Activated naive CD4-positive, alpha-beta T cell treated with Interleukin-2 at 50 U/mL for 16 hours (primary cell): Measurements from ENCODE around the gene PRTG.
"Not testable (repeated sequence)": the region's sequence is repeated elsewhere in the genome, so short reads cannot be mapped to it uniquely, and the experiment has no call there.

Experiments
- DNase-seq: peaks from one replicate; pipeline ENCODE4 v3.0.0-alpha.2; 2020

PRTG gene

DNA sequence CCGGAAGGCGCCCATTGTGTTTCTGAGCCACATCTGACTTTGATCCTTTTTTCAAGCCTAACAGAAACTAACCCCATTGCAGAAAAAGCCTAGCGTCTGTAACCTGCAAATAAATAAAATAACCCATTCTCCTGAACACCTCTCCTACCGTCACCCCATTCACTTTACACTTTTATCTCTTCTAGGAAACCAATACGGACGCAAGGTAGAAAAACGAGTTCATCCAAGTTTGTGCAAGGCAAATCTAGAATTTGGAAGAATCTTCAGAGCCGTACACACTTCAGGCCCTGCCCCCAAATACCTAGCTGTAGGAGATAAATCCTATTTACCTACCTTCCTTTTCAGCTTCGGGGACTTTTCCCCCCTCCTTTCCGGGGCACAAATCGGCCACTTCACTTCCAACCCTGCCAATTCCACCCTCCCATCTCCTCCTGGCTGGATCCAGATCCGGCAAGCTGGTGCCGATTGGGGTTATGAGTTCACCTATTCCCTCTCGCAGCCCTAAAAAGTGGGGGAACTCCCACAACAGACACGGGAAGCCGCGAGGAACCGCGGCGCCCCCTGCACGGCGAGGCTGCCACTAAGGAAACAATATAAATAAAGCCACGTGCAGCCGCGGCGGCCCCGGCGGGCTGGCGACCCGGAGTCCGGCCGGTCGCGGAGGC, 987 bp downstream of the PRTG start:
- DNase-seq: peak; percentile 3

DNA sequence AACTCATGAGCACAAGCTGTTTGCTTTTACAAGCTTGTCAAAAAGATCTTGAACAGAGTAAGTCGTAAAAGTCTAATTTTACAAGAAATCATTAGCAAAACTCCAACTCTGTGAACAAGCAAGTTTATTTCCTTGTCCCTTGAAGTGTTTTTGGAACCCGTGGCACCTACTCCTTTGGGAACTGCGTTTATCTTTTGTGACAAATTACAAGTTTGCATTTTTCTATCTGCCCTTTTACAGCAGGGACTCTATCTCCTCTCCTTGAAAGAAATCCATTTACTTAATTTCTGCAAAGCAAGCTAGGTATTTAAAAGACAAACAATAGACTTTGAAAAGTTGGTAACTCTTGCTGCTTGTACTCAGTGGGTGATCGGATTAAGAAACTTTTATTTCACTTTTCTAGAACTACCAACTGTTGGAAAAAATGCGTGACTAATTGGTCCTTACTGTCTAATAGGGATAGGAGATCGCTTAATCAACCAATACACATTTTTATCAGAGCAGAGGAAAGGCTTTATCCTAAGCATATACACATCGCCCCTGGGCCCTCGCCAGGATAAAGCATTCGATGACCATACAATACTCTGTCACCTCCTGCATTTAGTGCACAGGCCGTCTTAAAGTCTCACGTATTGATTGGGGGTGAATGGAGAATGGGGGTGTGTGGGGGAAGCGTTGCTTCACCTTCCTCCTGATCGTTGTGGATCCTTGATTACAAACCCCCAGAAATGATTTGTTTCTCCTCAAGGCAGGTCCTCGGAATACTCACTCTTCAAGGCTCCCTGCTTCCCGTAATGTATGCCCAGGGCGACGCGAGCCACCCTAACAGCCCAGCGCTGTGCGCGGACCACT, 1.7 kb downstream of the PRTG start:
- no peak for DNase-seq

- DNase-seq: no peak
These were observed 2.5 kb downstream of the PRTG start for GRCh38 chr15:55740359-55740878.

- no peak for DNase-seq
These were observed 3.3 kb downstream of the PRTG start for GRCh38 chr15:55739641-55740040.

- DNase-seq: no peak
These were observed 4.2 kb downstream of the PRTG start for GRCh38 chr15:55738715-55739114.

DNA sequence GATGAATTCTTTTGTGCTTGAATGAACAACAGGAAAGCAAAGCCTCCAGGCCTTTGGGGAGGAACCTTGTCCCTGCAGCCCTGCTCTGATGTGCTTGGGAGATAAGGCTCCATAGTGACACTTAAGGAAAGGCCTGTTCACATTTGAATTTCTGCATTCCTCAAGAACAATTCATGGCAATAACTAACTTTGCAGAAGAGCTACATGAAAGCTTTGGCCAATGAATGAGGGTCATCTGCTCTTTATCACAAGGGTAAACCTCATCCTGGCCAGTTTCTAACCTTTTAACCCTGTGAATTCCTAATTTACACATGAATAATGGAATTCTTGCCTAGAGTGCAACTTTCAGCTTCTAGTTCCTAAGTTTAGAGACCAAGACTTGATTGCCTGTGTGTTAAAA, 5.6 kb downstream of the PRTG start:
- no peak for DNase-seq

DNA sequence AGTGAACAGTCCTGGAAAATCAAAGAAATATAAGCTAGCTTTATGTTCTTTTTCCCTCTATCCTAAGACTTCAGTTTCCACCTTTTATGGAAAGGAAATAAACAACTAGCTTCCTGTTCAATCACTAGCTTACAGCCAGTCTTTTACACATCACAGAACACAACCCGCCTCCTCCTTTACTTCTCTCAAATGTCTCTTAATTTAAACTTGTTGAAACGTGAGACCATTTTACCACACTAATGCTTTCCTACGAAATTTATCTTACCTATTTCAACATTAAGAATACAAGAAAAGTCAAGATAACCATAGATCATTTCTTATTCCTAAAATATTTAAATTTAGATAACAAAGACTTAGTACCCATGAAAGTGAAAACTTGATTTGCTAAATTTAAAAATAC, 6.2 kb downstream of the PRTG start:
- DNase-seq: no peak

DNA sequence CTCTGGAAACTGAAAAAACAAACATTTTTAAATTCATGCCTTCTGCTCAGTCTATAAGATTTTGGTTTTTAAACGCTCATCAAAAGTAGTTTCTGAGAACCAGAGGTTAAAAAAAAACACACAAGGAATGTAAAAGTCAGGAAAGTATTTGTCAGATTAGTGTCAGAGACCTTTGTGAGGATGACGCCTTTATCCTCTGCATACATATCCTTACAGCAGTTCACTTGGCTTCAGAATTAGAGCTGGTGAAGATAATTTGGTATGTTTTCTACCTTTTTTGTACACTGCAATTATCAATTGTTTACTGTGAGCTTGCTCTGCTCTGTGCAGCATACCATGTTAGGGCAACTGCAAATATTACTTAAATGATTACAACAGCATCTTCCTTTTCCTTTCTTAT, 8.3 kb downstream of the PRTG start:
- no peak for DNase-seq

DNA sequence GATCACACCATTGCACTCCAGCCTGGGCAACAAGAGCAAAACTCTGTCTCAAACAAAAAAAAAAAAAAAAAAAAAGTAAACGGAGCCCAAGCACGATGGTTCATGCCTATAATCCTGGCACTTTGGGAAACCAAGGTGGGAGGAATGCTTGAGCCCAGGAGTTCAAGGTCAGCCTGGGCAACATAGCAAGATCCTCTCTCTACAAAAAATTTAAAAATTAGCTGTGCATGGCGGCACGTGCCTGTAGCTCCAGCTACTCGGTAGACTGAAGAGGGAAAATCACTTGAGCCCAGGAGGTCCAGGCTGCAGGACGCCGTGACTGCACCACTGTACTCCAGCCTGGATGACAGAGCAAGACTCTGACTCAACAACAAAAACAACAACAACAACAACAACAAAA, 9.5 kb downstream of the PRTG start:
- not testable (repeated sequence) for DNase-seq

GRCh38 chr15:55721554-55722185, 21.3 kb downstream of the PRTG start:
- no peak for DNase-seq

GRCh38 chr15:55715355-55716076, 27.4 kb downstream of the PRTG start:
- DNase-seq: no peak

GRCh38 chr15:55714064-55714463, 28.9 kb downstream of the PRTG start:
- DNase-seq: no peak

DNA sequence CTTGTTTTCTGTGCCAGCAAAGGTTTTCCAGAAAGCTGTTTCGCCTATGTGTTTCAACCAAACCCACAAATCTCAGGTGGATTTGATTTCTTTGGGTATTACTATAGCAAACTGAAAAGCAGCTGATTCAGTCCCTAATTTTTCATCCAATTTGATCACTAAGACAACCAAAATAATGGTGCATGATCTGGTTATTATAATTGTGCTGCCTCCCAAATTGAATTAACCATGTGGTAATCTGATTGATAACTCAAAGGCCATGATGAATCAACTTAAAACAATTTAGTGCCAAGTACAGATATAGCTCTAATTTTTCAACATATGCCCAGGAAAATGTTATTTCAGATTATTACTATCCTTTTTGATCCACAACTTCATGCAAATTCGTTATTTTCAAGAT, 30.6 kb downstream of the PRTG start:
- DNase-seq: no peak

GRCh38 chr15:55710286-55710685, 32.7 kb downstream of the PRTG start:
- DNase-seq: no peak

GRCh38 chr15:55709458-55709857, 33.5 kb downstream of the PRTG start:
- DNase-seq: no peak

GRCh38 chr15:55708720-55709119, 34.2 kb downstream of the PRTG start:
- no peak for DNase-seq

DNA sequence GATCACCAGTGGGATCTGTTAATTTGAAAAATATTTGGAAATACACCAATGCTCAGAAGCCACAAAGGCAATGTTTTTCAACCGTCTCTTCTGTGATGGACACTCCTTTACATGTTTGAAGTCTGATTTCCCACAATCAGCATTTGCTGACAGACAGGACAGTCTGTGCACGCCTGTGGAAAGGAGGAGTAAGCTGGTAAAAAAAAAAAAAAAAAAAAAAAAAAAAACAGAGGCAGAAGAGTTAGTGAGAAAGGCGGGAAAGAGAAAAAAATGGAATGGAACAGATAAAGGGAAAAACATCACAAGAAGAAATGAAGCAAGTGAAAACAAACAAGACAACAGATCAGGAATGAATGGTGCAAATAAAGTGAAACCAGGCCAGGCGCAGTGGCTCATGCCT, 35.0 kb downstream of the PRTG start:
- no peak for DNase-seq

DNA sequence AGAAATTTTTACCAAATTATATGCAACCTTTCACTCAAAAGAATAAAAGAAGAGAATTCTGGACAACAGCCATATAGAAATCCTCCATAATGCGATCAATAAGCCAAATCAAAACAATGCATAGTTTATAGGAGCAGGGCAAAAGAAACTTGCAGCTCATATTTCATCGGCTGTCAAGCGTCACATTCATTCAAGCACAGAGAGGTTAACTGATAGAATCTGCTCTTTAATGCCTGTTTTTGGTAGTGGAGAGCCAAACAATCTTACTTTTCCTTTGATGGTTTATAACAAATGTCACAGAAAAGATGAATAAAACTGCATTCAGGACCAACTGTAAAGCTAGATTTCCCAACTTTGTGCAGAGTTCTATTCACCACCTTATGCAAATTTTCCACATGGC, 35.4 kb downstream of the PRTG start:
- DNase-seq: no peak

GRCh38 chr15:55703873-55704301, 39.1 kb downstream of the PRTG start:
- DNase-seq: no peak

DNA sequence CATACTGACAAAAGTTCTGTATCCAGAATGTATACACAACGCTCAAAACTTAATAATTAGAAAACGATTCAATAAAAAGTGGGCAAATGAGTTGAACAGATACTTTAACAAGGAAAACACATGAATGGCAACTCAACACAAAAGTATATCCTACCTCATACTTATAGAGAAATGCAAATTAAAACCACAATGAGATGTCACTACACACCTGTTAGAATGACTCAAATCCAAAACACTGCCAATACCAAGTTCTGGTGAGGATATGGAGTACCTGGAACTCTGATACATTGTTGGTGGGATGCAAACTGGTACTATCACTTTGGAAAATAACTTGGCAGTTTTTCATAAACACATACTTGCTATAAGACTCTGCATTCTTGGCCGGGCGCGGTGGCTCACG, 42.1 kb downstream of the PRTG start:
- no peak for DNase-seq

DNA sequence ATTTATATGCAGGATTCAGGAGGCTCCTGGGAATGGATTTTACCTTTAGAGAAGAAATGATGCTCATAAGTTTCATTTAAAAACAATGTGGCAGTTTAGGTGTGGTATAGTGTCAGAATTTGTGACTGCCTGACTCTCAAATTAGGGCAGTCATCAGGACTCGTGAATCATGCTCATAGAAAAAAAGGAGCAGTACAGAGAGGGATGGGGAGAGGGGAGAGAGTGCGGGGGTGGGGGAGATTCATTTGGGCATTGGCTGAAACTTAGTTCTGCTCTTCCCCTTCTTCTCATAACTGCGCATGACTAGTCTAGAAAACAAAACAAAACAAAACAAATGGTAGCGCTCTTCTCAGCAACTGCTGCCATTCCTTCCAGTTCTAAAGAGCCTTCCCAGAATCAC, 44.3 kb downstream of the PRTG start:
- DNase-seq: no peak

DNA sequence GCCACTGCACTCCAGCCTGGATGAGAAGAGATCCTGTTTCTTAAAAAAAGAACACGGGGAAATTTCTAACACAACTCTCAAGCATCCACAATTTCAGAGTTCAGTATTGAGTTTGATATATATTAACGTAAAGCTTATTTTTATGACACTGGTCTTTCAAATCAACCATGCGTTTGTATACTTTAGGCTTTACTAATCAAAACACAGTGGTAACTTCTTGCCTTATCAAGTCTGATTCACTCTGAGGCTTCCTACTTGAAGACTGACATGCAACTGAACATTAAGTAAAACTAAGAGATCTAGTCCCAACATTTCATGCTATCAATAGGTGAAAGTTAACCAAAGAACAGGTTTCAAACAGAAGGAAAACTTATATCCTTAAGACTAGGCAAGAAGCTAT, 46.7 kb downstream of the PRTG start:
- DNase-seq: no peak

DNA sequence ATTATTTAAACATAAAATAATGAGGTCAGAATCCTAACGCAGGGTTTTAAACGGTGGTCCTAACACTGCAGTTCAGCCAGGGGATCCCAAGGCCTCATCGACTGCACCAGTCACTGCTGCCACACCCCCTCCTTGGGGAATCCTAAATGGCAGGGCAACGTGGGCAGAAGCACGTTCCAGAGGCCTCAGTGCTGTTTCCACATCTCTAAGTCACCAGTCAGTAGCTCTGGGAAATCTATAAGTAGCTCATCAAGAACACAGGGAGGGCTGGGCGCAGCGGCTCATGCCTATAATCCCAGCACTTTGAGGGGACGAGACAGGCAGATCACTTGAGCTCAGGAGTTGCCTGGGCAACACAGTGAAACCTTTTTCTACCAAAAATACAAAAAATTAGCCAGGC, 47.5 kb downstream of the PRTG start:
- no peak for DNase-seq
